ENCODE measurements around the gene ABTB2. TPM values are rescaled to one million over a fixed set of nuclear protein-coding genes. Genes with fewer than 3 reads are reported as not detected.

The ABTB2 gene
- total and polyA plus RNA-seq, 7 donors = 4.5 to 24.7 (median 18.5) TPM

DNA sequence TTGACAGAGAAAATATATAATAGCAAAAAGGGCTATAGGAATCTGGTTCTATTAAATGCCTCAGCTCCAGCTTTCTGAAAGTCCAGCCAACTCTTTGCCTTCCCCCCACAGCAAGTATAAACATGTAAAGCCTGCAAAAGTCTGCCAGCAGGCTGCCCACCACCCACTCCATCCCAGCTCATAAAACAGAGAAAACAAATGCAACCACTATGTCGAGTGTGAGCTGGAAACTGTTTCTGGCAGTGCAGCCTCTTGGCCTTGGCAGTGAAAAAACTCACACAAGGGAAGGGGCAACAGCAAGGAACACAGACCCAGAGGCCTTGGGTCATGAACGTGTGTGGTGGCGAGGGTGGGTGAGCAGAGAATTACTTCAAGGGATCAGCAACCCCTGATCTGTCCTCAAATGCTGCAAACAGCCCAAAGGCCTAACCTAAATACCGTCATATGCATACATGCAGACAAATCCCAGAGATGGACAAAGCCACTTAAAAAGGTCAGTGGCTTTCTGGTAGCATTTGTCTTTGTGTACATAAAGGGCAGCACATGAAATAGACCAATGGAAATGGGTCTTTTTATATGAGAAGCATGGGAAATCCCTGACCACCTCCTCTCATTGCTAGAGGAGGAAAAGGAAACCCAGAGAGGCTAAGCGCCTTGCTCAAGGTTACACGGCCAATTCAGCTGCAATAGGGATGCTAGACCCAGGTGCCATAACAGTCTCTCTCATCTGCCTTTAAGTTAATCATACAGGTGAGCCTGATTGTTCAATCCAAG, 177.6 kb downstream of the ABTB2 start:
- no peak for ATAC-seq
- intact Hi-C loops (cut with DNase I) = no loop called here
- WGBS, 3 donors = 77 to 85% (median 82%) methylated on average over 6 of the region's 6 CpGs
- H3K4me1 ChIP-seq = no peaks in the 10 kb centered on the region
- H3K27ac ChIP-seq = no peak overlapping the region
- no peaks in the 10 kb centered on the region for H3K36me3 ChIP-seq (ENCODE audit: insufficient read depth in 1 of 2, low read depth in 1 of 2)
- no peak for TF ChIP-seq CTCF (IDR thresholded peaks at IDR 0.05)
- peak in 1 of 2 donors; percentile 36 for DNase-seq
- no peaks in the 10 kb centered on the region for H3K9me3 ChIP-seq
- no peaks in the 10 kb centered on the region for H3K27me3 ChIP-seq (ENCODE audit: insufficient read depth in 3 of 3, low read length in 2 of 3)
- H3K4me3 ChIP-seq = no peak overlapping the region

DNA sequence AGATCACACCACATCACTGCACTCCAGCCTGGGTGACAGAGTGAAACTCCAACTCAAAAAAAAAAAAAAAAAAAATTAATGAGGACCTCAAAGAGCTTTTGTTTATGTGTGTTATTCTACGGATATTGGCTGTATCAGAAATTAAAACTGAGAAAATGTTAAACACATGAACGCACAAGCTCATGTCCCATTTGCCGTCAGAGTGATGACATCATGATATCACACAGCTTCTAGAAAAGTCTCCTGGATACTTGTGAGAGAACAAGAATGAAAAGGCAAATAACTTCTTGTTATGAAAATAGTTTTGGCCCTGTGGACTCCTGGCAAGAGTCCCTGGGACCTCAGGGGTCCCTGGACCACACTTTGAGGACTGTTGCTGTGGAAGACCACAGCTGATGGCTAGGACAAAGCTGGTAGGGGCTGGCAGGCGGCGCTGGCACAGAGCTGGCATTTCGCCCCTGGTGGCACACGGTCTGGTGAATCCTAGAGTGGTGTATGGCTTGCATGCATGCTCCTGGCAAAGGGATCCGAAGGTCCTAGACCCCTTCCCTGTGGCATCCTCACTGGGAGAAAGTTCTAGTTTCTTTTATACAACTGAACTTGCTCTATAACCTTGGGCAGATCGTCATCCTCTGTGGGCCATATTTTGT, 178.7 kb downstream of the ABTB2 start:
- whole genome bisulfite sequencing, 3 donors = 85 to 89% (median 86%) methylated on average over 9 of the region's 9 CpGs
- peak in 1 of 2 donors; percentile 36 for DNase-seq
- intact Hi-C loops (cut with DNase I) = loop anchor here (5.0 to 10.0 kb wide), 3 partner anchors 118 to 316 kb away; no protein-coding TSS in a partner anchor
- H3K9me3 ChIP-seq = no peaks in the 10 kb centered on the region
- TF ChIP-seq CTCF (IDR thresholded peaks at IDR 0.05) = no peak
- no peaks in the 10 kb centered on the region for H3K27me3 ChIP-seq (ENCODE audit: insufficient read depth in 3 of 3, low read length in 2 of 3)
- H3K4me1 ChIP-seq = peaks cover 7% of the 10 kb centered on the region
- H3K36me3 ChIP-seq (ENCODE audit: insufficient read depth in 1 of 2, low read depth in 1 of 2) = no peaks in the 10 kb centered on the region
- no peak for ATAC-seq
- no peak overlapping the region for H3K27ac ChIP-seq
- no peak overlapping the region for H3K4me3 ChIP-seq

DNA sequence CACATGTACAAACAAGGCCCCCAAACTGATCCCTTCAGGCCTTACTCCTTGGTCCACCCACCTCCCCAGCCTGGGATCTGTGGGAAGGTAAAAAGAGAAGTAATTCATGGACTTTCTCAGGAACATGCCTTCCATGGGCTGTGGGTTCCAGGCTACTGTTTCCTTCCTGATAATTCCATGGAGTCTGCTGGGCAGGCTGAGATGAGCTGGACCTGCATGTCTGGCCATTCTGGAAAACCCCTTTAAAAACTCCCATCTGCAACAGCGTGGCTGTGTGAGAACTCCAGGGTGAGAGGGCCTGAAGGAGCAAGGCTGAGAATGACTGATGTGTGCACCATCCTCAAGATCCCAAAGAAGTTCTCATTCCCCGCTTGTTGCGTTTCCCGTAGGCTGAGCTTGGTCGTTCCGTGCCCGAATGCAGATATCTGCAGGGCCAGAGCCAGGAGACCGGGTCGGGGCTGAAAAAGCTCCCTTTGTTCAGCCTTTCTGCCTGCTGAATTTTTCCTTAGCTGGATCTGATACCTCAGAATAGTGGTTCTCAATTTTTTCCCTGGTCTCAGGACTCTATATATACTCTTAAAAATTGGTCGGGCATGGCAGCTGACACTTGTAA, 179.5 kb downstream of the ABTB2 start:
- no peak for TF ChIP-seq CTCF (IDR thresholded peaks at IDR 0.05)
- no peak for ATAC-seq

GRCh38 chr11:34176751-34177209, 181.0 kb downstream of the ABTB2 start:
- no peak for TF ChIP-seq CTCF (IDR thresholded peaks at IDR 0.05)
- intact Hi-C loops (cut with DNase I) = loop anchor here (5.0 to 10.0 kb wide), 3 partner anchors 121 to 318 kb away; no protein-coding TSS in a partner anchor
- no peaks in the 10 kb centered on the region for H3K9me3 ChIP-seq

More for the DNA sequence above, 179.5 kb downstream of the ABTB2 start:
- H3K36me3 ChIP-seq (ENCODE audit: insufficient read depth in 1 of 2, low read depth in 1 of 2) = no peaks in the 10 kb centered on the region
- DNase-seq = peak in 1 of 2 donors; percentile 15
- H3K4me3 ChIP-seq = no peak overlapping the region
- peaks cover 7% of the 10 kb centered on the region for H3K4me1 ChIP-seq
- no peaks in the 10 kb centered on the region for H3K27me3 ChIP-seq (ENCODE audit: insufficient read depth in 3 of 3, low read length in 2 of 3)
- no peaks in the 10 kb centered on the region for H3K9me3 ChIP-seq
- 88 to 93% (median 92%) methylated on average over 10 of the region's 10 CpGs for WGBS, 3 donors
- H3K27ac ChIP-seq = no peak overlapping the region
- intact Hi-C loops (cut with DNase I) = loop anchor here (5.0 to 10.0 kb wide), 3 partner anchors 119 to 316 kb away; no protein-coding TSS in a partner anchor

More at GRCh38 chr11:34176751-34177209, 181.0 kb downstream of the ABTB2 start:
- H3K4me3 ChIP-seq = no peak overlapping the region
- DNase-seq (no peak), ATAC-seq (no peak)
- H3K36me3 ChIP-seq (ENCODE audit: insufficient read depth in 1 of 2, low read depth in 1 of 2) = no peaks in the 10 kb centered on the region
- H3K27ac ChIP-seq = no peak overlapping the region
- peaks cover 7% of the 10 kb centered on the region for H3K4me1 ChIP-seq
- no peaks in the 10 kb centered on the region for H3K27me3 ChIP-seq (ENCODE audit: insufficient read depth in 3 of 3, low read length in 2 of 3)
- 16 to 30% (median 25%) methylated on average over 2 of the region's 2 CpGs for WGBS, 3 donors

Measured in psoas muscle (tissue), 8 donors.